GM12891 (cell line): Measurements from ENCODE around the gene ZBTB22.
"Not testable (repeated sequence)": the region's sequence is repeated elsewhere in the genome, so short reads cannot be mapped to it uniquely, and the experiment has no call there.

Source experiments
- PAX5 ChIP-seq: IDR thresholded peaks from 2 replicates; pipeline ENCODE4 v1.6.1; 2011; ENCODE audit warnings: low read length, moderate library complexity, mild to moderate bottlenecking; ENCODE audit not compliant: insufficient read depth, severe bottlenecking
- POLR2A ChIP-seq: IDR thresholded peaks from 2 replicates; pipeline ENCODE4 v1.6.1; 2011; ENCODE audit warnings: low read depth, low read length, control low read depth
- POLR2AphosphoS5 ChIP-seq: IDR thresholded peaks from 2 replicates; pipeline ENCODE4 v1.6.1; 2011; ENCODE audit warnings: low read depth, low read length, control low read depth
- SPI1 ChIP-seq: IDR thresholded peaks from 2 replicates; pipeline ENCODE4 v1.6.1; 2011; ENCODE audit warnings: low read depth, low read length, control low read depth
- TAF1 ChIP-seq: IDR thresholded peaks from 2 replicates; pipeline ENCODE4 v1.6.1; 2011; ENCODE audit warnings: low read depth, low read length, control low read depth

DNA sequence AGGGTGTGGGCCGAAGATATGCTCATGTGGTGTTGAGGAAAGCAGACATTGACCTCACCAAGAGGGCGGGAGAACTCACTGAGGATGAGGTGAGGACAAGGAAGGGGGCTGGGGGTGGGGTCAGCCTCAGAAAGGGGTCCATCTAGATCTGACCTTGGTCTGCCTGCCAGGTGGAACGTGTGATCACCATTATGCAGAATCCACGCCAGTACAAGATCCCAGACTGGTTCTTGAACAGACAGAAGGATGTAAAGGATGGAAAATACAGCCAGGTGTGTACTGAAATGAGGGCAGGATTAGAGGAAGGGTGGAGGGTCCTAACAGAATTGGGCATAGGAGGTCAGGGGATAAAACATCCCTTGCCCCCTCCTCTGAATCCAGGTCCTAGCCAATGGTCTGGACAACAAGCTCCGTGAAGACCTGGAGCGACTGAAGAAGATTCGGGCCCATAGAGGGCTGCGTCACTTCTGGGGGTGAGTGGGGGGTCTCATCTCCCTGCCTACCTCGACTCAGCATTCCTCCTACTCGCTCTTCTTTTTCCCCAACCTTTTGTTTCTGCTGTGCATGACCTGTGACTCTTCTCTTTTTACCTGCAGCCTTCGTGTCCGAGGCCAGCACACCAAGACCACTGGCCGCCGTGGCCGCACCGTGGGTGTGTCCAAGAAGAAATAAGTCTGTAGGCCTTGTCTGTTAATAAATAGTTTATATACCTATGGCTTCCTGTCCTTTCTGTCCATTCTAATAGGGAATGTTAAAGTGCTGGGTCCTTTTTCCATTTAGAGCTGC lies 41.6 kb downstream of the ZBTB22 start:
- TF ChIP-seq POLR2AphosphoS5, PAX5, POLR2A, SPI1, TAF1: not testable (repeated sequence)
